ENCODE measurements around the gene ARPP21.
A peak's percentile ranks its signal among the peaks of the same experiment; 100 is the strongest.

ARPP21 gene

DNA sequence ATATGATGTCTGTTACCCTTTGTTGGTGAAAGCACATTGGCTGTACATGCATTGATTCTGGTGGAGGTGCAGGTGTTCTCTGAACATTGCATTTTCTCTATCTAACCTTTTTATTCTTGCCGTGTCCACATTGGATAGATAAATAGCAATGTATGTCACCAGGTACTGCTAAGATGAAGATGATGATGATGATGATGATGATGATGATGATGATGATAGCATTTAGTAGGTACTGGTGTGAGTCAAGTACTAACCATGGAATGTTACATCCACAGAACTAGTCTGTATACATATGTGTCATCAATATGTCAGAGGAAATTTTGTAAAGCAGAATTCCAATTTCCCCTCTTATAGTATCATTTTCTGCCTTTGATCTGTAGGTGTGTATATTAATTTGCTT, 36.3 kb downstream of the ARPP21 start:
- DNase-seq (ENCODE audit: low read depth, low spot score) = no peak

DNA sequence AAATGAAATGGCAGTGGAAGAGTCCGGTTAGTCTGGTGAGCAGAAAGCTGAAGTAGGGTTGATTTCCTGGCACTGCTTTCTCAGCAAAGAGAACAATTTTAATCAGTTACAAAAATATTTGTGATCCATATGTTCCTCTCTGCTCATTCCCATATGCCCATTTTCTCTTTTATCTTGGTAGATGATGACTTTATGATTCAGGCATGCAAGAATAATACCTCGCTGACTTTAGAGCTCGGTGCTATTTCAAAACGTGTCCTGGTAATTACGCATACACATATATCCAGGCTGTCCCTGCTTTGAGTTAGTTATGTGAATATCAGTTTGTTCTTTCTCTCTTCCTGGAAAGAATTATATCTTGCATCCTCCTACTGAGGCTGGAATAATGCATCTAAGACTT, 38.5 kb downstream of the ARPP21 start:
- no peak for DNase-seq (ENCODE audit: low read depth, low spot score)

DNA sequence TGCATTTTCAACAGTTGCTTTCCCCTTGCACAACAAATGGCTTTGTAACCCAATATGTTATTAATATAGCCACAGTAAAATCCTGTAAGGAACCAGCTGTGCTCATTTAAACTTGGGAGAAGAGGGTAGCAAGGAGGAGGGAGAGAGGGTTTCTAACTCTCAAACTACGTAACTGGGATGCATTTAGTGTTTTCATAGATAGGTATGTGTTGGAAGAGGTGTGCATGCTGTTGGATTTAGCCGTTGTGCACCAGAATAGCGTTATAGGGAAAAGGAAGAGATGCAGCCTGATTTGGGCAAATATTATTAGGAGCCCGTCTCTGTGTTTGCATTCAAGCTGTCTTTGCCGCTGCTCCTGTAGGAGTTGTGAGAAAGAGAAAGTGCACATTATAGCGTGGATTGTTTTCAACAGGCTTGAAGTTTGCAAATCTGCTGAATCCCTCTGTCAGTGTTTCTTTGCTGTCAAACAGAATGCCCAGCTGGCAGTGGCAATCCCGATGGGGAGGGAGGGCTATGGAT, 39.4 kb downstream of the ARPP21 start:
- no peak for DNase-seq (ENCODE audit: low read depth, low spot score)

DNA sequence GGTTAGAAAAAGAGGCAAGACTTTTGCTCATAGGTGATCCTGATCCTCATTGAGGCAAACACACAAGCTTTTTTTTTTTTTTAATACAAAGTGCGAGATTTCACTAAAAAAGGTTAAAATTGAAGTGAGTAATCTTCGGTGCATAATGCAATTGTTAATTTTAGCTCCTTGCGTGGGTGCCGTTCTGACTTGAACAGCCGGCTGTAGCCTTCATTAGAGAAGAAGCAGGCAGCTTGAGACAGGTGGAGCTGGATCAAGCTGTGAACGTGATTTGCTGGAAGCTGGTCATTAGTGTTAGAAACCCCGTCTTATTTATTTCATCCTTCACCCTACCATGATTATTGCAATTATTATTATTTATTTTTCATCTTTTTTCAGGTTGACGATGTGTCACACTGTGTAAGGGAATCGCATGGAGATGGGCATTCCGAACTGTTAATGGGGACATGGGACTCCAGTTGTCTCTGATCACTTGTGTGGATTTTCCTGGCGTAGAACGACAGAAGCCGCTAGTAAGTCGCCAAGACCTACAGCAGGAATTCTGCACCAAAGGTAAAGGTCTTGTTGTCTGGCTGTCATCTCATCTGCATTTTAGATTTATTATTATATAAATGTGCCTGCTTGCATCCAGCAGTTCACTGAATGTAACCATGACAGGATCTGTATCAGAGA, 40.2 kb downstream of the ARPP21 start:
- DNase-seq (ENCODE audit: low read depth, low spot score) = no peak

DNA sequence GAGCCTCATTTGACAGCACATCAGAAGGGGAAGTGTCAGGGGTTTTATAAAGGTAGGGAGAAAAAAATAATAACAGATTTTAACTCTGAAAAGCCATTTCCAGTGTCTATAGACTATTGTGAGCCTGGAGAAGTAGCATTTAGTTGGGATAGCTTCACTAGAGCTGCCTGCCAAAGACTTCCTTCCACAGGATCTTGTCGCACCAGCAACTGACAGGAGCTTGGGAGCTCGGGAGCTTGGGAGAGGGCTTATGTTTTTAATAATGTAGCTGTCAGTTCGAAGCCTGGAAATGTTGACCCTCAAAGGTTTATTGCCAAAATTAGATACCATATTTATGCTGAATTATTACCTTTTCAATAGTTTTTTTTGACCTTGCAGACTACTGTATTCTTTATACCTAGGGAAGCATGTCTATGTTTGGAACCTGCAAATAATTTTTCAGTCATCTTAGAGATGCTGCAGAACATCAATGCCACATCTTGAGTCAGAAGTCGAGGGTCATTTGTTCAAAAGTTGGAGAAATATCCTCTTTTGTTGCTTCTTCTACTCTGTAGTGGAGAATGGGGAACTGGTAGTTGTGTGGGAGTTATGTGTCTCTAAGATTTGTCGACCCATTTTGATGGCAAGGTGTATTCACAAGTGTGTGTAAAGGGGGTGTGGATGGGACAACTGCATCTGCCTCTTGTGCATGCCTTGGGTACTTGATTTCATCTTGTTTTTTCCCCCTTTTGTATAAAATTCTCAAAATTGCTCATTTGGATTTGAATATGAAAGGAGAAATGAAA, 41.7 kb downstream of the ARPP21 start:
- DNase-seq (ENCODE audit: low read depth, low spot score) = no peak

DNA sequence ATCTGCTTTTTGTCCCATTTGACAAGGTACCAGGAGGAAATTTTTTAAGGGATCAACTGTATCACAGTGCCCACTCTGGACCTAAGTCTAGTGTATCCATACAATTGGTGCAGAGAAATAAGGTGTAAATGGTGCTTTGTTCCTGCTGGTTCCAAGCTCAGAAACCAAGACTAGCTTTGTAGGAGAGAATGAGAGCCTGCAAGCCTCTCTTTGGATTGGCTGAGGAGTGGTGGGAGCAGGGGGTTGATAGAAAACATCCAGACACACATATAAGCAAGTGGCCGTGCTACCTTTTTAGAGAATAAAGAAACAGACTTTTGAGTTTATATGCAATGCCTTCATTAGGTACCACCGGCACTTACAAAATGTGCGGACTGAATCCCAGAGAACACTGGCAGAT, 45.8 kb downstream of the ARPP21 start:
- DNase-seq (ENCODE audit: low read depth, low spot score) = no peak

DNA sequence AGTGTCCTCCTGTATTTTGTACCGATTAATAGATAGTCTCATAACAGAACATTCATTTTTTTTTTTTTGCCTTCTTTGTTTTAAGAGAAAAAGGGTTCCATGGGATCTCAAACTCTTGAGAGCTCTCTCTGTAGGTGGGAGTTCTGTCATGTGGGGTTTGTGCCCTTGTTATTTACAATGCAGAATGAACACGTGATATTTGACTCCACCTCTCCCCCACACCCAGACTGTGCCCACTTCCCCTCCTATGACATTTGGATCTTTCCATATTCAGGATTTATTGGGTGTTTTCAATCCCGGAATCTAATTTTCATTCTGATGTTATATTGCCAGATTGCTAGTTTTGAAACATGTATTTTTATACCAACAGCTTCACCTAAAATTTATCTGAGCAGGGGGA, 49.5 kb downstream of the ARPP21 start:
- no peak for DNase-seq (ENCODE audit: low read depth, low spot score)

DNA sequence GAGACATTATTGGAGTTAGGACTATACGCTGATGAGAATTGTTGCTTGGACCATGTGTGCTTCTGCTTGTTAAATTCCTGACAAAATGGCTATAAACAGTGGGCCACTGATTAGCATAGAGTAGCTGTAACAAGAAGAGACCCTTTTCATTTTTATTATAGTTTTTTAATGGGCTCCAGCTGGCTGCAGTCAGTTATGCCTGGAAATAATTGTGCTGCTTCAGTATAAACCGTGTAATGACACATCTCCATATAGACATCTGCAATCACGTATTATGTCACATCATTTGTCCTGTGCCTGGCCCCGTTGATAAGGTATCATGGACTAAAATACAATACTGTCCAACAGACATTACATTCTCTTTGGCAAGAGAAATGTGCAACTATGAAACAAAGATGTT, 50.9 kb downstream of the ARPP21 start:
- DNase-seq (ENCODE audit: low read depth, low spot score) = no peak

DNA sequence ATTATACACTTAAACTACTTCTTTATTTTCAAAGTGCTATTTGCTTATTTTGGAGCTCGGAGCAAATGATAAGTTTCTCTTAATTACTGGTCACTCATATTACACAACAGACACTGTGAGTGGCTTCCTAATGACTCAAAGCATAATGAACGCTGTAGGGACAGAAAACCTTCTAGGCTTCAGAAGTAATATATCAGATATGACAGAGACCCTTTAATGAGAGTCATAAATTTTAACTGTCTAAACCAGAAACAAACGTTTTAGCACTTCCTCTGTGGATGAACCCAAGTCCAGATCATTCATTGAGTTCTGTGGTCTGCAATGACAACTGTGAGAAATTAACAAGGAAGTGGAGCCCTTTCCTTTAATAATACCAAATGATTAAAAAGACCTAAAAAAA, 66.6 kb downstream of the ARPP21 start:
- no peak for DNase-seq (ENCODE audit: low read depth, low spot score)

DNA sequence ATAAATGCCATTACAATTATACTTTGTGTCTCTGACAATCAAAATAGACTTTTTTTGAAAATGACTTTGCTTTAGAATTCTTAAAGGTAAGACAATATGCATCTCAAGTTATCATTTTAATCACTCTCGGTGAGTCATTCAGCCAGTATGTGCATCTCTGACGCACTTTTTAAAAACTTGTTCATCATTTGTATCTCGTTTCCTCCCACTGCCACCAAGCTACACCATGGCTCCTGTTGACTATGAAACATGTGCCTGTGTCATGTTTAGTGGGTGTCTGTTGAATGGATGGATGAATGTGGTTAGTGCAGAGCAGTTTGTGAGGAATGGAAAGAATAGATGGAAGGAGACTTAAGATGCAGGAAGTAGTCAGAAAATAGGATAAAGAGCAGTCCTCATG, 68.6 kb downstream of the ARPP21 start:
- DNase-seq (ENCODE audit: low read depth, low spot score) = no peak

DNA sequence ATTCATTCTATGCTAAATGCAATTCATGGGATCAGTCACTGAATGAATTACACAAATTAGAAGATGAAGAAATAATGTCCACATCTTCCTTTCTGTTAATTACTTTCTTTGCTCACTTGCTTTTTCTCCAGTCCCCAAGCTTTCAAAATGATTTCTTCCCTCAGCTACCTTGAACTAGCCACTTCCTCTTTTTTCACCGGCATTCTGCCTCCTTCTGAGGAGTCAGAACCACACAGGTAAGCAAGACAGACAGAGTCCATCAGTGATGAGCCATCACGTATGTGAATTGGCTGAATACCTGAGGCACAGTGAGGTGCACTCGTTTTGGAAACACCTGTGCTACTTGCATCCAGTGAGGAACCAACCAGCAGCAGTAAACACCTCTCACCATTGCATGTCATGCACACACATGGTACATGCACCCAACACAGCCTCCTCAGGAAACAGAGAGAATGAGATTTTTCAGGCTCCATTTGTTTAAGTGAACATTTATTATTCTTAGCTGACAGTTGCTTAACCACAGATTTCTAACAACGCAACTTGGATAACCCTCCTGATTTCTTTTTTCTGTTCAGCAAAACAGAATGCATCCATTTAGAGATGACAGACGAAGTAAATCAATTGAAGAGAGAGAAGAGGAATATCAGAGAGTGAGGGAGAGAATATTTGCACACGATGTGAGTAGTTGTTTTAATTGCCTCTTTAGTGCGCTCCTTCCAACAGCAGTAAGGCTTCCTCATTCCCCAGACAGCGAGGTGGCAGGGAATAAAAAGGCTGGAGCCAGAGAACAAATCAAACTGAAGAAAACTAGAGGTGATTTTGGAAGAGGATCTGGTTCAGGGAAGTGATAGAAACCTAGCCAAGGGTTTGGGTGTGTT, 69.3 kb downstream of the ARPP21 start:
- no peak for DNase-seq (ENCODE audit: low read depth, low spot score)

DNA sequence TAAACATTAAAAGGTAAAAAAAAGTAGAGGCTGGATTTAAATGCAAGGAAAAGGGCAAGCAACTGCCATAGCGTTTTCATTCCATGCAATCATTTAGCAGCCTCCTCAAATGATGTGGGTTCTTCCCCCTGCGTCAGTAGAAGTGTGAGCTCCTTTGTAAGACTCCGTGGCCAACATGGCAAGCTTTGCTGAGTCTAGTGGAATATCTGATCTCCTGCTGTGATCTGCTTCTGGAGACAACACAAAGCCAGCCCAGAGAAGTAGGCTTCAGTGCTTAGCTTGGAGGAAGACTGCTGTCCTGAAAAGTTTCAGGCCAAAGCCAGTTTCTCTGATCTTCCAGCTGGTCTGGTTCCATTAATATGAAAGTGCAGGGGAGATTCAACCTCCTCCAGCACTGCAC, 70.4 kb downstream of the ARPP21 start:
- DNase-seq (ENCODE audit: low read depth, low spot score) = peak; percentile 13

DNA sequence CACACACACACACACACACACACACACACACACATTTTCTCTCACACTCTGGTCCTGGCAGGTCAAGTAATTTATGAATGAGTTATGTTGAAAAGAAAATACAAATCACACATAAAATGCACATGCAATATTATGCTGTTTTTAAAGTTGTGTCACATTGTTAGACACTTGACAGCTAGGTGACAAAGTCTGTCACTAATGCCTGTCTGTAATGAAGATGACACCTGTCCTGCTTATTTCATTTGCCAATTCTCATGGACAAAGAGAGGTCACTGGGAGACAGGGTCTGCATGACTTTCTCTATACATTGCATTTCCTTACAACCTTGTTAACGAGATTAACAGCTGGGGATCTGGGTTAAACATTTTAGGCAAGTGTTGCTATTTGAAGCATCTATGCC, 71.2 kb downstream of the ARPP21 start:
- no peak for DNase-seq (ENCODE audit: low read depth, low spot score)

DNA sequence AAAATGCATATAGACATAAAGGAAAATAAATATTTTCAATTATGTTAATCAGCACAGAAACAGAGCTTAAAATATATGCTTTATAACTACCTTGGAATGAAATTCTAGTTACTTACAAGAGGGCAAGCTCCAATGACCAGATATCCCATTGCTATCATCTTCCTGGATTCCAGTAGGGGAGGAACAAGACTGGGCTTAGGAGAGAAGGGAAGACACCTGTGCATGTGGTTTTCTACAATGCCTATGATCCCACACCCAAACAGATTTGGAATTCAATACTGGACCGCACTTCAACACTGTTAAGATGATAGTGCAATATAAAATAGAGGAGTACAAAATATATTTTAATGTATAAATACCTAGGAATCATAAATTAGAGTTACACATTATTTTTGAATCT, 79.6 kb downstream of the ARPP21 start:
- DNase-seq (ENCODE audit: low read depth, low spot score) = no peak

DNA sequence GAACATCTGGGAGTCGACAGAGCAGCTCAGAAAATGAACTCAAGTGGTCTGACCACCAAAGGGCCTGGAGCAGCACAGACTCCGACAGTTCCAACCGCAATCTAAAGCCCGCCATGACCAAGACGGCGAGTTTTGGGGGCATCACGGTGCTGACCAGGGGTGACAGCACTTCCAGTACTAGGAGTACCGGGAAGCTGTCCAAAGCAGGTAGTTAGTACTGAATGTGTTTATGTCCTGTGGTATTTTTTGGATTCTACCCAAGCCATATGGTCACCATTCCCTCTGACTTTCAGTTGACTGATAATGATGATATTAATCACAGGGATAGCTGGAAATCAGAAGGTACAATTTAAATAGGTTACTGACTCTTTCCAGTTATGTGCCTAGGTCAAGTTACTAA, 82.3 kb downstream of the ARPP21 start:
- DNase-seq (ENCODE audit: low read depth, low spot score) = no peak

DNA sequence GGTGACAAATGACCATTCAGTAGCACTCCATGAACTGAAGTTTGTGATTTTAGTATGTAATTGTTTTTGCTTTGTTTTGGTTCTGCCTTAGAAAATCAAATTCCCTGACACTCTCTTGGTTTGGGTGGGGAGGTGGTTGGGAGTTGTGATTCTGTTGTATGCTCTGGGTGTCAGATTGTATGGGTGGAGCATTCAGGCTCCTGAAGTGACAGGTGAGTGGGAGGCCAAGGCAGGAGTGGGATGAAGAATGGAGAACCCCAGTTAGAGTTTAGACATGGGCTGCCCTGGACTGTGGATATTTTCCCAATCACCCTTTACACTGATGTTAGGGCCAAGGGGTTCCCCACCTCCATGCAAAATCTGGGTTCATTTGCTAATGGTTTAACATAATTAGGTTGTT, 83.6 kb downstream of the ARPP21 start:
- no peak for DNase-seq (ENCODE audit: low read depth, low spot score)

DNA sequence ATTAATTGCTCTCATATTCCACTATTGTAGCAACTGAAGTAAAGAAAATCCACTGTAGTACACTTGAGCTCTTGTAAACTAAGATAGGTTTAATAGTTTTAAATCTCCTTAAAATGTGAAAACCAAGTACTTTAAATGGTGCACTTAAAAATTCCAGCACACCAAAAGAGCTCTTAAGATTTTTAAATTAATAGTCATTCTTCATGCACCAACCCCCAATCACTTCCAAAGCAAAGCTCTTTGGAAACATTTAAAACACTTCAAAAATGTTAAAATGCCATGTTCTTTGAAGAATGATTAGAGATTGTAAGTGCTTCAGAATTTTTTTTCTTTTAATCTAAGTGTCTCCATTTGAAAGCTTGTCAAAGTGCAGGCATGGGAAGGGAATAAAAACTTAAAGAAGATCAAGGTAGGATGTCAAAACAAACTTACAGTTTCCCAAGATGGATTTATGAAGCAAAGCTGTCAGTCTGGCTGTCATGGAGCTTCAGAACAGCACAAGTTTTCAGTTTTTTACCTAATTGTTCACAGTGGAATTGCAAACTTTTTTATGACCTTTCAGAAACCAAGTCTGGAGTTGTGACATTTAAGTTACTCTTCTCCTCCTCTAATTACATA, 84.3 kb downstream of the ARPP21 start:
- no peak for DNase-seq (ENCODE audit: low read depth, low spot score)

DNA sequence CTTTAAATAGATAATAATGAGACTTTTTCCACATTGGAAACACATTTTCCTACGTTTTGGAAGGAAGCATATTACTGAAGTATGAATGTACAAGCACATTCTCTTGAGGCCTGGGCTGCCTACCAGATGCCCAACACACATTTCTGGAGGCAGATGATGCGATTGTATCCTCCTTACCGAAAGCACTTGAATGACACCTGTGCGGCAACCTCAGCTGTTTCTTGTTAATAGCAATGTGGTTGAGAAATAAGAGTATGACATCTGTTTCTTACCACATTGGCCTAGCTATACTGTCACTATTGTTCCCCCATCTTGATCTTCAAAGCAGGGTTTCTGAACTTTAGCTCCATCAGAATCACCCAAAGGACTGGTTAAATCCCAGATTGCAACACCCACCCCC, 84.8 kb downstream of the ARPP21 start:
- no peak for DNase-seq (ENCODE audit: low read depth, low spot score)

DNA sequence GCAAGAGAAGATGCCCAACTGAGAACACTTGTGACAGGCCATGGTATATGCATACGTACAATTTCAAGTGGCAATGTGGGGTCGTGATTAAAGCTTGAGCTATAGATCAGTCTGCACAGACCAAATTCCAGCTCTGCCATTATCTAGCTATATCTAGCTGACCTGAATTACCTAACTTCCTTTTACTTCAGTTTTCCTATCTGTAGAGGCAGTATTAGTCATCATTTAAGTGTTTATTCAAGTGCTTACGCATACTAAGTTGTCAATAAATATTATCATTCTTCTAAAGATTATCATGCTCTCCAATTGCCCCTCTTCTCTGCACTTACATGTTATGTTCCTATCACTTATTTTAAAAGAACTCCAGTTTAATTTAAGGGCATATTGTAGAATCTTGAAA, 87.9 kb downstream of the ARPP21 start:
- DNase-seq (ENCODE audit: low read depth, low spot score) = no peak

DNA sequence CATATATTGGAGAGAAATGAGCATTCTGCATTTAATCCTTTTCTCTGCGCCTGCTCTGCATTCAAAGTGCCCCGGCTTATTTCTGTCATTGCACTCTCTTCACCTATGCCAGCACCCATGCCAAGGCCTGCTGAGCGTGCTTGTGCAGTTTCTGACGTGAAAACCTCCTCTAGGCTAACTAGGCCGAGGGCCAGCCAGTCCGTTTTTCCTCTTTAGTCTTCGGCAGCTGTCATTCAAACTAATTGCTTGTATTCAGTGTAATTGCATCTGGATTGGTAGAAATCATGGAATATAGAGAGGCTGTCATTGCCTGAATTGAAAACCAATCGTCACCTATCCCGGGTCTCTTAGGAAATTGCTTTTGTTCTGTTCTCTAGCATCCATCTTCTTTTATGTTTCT, 94.0 kb downstream of the ARPP21 start:
- DNase-seq (ENCODE audit: low read depth, low spot score) = no peak

DNA sequence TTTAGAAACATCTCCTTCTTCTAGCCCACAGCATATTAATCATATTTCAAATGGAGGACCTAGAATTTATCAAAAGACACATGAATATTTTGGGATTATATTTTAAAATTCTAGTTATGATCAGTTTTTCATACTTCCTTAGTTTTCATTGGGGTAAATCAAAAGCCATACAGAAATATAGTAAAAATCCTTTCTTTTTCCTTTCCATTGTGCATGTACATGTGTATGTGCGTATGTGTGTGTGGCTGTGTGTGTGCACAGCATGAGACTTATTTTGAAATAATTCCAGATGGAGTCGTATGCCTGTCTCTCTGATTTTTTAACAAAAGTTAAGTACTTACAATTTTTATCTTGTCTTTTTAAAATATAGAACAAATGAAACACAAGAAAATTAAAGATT, 94.5 kb downstream of the ARPP21 start:
- DNase-seq (ENCODE audit: low read depth, low spot score) = no peak

DNA sequence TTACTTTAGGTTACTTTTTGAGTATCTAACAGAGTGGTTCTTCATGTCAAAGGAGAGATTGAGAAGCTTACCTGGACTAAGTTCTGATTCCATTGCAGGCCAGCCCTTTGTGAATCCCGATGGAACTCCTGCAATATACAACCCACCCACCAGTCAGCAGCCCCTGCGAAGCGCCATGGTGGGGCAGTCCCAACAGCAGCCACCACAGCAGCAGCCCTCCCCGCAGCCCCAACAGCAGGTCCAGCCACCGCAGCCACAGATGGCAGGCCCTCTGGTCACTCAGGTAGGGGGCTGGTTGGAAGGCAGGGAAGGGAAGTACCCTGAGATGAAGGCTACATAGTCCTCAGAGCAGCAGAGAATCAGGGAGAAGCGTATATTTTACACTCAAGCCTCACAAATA, 97.8 kb downstream of the ARPP21 start:
- DNase-seq (ENCODE audit: low read depth, low spot score) = no peak
